Parathyroid adenoma (tissue), 2 donors: ENCODE results near the gene PRKCA.
A peak's percentile ranks its signal among the peaks of the same experiment; 100 is the strongest.

Experiments
- H2AFZ ChIP-seq: fragments of 300-600 bp; sonication (generic); one replicate; pipeline ENCODE4 v1.7.0; 2017; ENCODE audit warnings: antibody characterized with exemption, mild to moderate bottlenecking
- H3K27ac ChIP-seq: fragments of 300-600 bp; sonication (generic); one replicate; pipeline ENCODE4 v1.7.0; 2017
- H3K27me3 ChIP-seq: fragments of 300-600 bp; sonication (generic); one replicate; pipeline ENCODE4 v1.7.0; 2017; ENCODE audit warnings: low read length; ENCODE audit not compliant: control insufficient read depth, insufficient read depth
- H3K36me3 ChIP-seq: fragments of 300-600 bp; sonication (generic); one replicate; pipeline ENCODE4 v1.7.0; 2017; ENCODE audit warnings: low read length; ENCODE audit not compliant: control insufficient read depth, insufficient read depth
- H3K4me1 ChIP-seq: fragments of 300-600 bp; sonication (generic); one replicate; pipeline ENCODE4 v1.7.0; 2017; ENCODE audit warnings: control low read depth
- H3K4me2 ChIP-seq: fragments of 300-600 bp; sonication (generic); one replicate; pipeline ENCODE4 v1.7.0; 2017; ENCODE audit warnings: low read length
- H3K4me3 ChIP-seq: fragments of 300-600 bp; sonication (generic); one replicate; pipeline ENCODE4 v1.7.0; 2017; ENCODE audit warnings: low read depth, low read length
- H3K79me2 ChIP-seq: fragments of 300-600 bp; sonication (generic); one replicate; pipeline ENCODE4 v1.7.0; 2017; ENCODE audit warnings: control low read depth
- H3K9ac ChIP-seq: fragments of 300-600 bp; sonication (generic); one replicate; pipeline ENCODE4 v1.7.0; 2017; ENCODE audit warnings: mild to moderate bottlenecking
- H3K9me3 ChIP-seq: fragments of 300-600 bp; sonication (generic); one replicate; pipeline ENCODE4 v1.7.0; 2017; ENCODE audit warnings: low read length; ENCODE audit not compliant: control insufficient read depth
- CTCF ChIP-seq: fragments of 300-600 bp; sonication (generic); IDR thresholded peaks from one replicate; pipeline ENCODE4 v1.7.0; 2017; ENCODE audit warnings: antibody characterized with exemption, mild to moderate bottlenecking
- donor health status: primary hyperparathyroidism.

The PRKCA gene

GRCh38 chr17:66638707-66639479 is 336.5 kb downstream of the PRKCA start:
- peaks cover 3% of the 10 kb centered on the region for H3K4me1 ChIP-seq
- H3K4me2 ChIP-seq = no peak overlapping the region
- H3K27me3 ChIP-seq = no peaks in the 10 kb centered on the region
- no peak for TF ChIP-seq CTCF
- no peak overlapping the region for H3K27ac ChIP-seq
- no peaks in the 10 kb centered on the region for H3K79me2 ChIP-seq
- H3K36me3 ChIP-seq = no peaks in the 10 kb centered on the region
- no peak overlapping the region for H2AFZ ChIP-seq
- no peak overlapping the region for H3K9ac ChIP-seq
- no peak overlapping the region for H3K4me3 ChIP-seq
- no peaks in the 10 kb centered on the region for H3K9me3 ChIP-seq

- H3K4me3 ChIP-seq = no peak overlapping the region
These were observed 341.6 kb downstream of the PRKCA start for GRCh38 chr17:66643815-66644710.

GRCh38 chr17:66645259-66645658 is 342.8 kb downstream of the PRKCA start:
- Histone ChIP-seq H3K9me3 (no peaks in the 10 kb centered on the region), H3K79me2 (no peaks in the 10 kb centered on the region), H3K4me1 (peaks cover 11% of the 10 kb centered on the region), H3K27me3 (no peaks in the 10 kb centered on the region), H3K27ac (no peak overlapping the region), H3K4me2 (no peak overlapping the region), H3K4me3 (no peak overlapping the region), H2AFZ (no peak overlapping the region), H3K9ac (no peak overlapping the region), H3K36me3 (no peaks in the 10 kb centered on the region)
- TF ChIP-seq CTCF = no peak

More at GRCh38 chr17:66643815-66644710, 341.6 kb downstream of the PRKCA start:
- no peak overlapping the region for H3K4me2 ChIP-seq
- H3K4me1 ChIP-seq = peaks cover 11% of the 10 kb centered on the region
- no peak overlapping the region for H3K9ac ChIP-seq
- no peak for TF ChIP-seq CTCF
- H3K27ac ChIP-seq = peak overlapping the region; percentile 51
- no peaks in the 10 kb centered on the region for H3K9me3 ChIP-seq
- peak overlapping the region; percentile 65 for H2AFZ ChIP-seq
- H3K36me3 ChIP-seq = no peaks in the 10 kb centered on the region
- H3K27me3 ChIP-seq = no peaks in the 10 kb centered on the region
- no peaks in the 10 kb centered on the region for H3K79me2 ChIP-seq

GRCh38 chr17:66647391-66647983 is 345.1 kb downstream of the PRKCA start:
- peaks cover 11% of the 10 kb centered on the region for H3K4me1 ChIP-seq
- no peak for TF ChIP-seq CTCF
- no peaks in the 10 kb centered on the region for H3K79me2 ChIP-seq
- H3K4me2 ChIP-seq = no peak overlapping the region
- H3K9me3 ChIP-seq = no peaks in the 10 kb centered on the region
- H3K4me3 ChIP-seq = no peak overlapping the region
- no peak overlapping the region for H3K27ac ChIP-seq
- no peaks in the 10 kb centered on the region for H3K27me3 ChIP-seq
- no peaks in the 10 kb centered on the region for H3K36me3 ChIP-seq
- H3K9ac ChIP-seq = no peak overlapping the region
- H2AFZ ChIP-seq = no peak overlapping the region
